Type B pancreatic cell (in vitro differentiated cells): ENCODE data around the gene BCL7A. TPM values are rescaled to one million over a fixed set of nuclear protein-coding genes. Genes with fewer than 3 reads are reported as not detected.

Experiments
- DNase-seq: peaks from one replicate; pipeline ENCODE4 v3.0.0; 2021; ENCODE audit warnings: mixed read lengths; ENCODE audit not compliant: unreplicated experiment; ENCODE audit errors: extremely low spot score
- H3K27ac Mint-ChIP-seq: 2 replicates; pipeline ENCODE4 v1.8.0; 2021; ENCODE audit warnings: mild to moderate bottlenecking, mixed read lengths
- H3K27me3 Mint-ChIP-seq: 2 replicates; pipeline ENCODE4 v1.8.0; 2021; ENCODE audit warnings: mixed read lengths
- H3K36me3 Mint-ChIP-seq: 2 replicates; pipeline ENCODE4 v1.8.0; 2021; ENCODE audit warnings: mixed read lengths
- H3K4me1 Mint-ChIP-seq: one replicate; pipeline ENCODE4 v1.8.0; 2021; ENCODE audit warnings: mixed read lengths; ENCODE audit not compliant: unreplicated experiment
- H3K4me3 Mint-ChIP-seq: 2 replicates; pipeline ENCODE4 v1.8.0; 2021; ENCODE audit warnings: mild to moderate bottlenecking, mixed read lengths
- H3K9me3 Mint-ChIP-seq: 2 replicates; pipeline ENCODE4 v1.8.0; 2021; ENCODE audit warnings: mixed read lengths
- CTCF ChIP-seq: fragments of 200-600 bp; sonication (generic); conservative IDR thresholded peaks from 2 replicates; pipeline ENCODE4 v1.5.0; 2021; ENCODE audit warnings: antibody characterized with exemption, mild to moderate bottlenecking
- total RNA-seq: library from RNA; stranded (reverse); gene quantifications from 2 replicates; pipeline ENCODE4 v1.2.1, GENCODE V29; 2021; ENCODE audit warnings: low replicate concordance

BCL7A gene
- total RNA-seq, 1 donor from 2014 or later: 30.9 TPM

- DNase-seq: no peak
- TF ChIP-seq CTCF: no peak
- Mint-ChIP-seq H3K36me3 (peaks cover 26% of the 10 kb centered on the region), H3K27me3 (no peaks in the 10 kb centered on the region), H3K9me3 (no peaks in the 10 kb centered on the region), H3K4me3 (no peak overlapping the region), H3K4me1 (peaks cover 26% of the 10 kb centered on the region), H3K27ac (peak overlapping the region; percentile 72)
Observed at GRCh38 chr12:122087431-122088178, 65.9 kb downstream of the BCL7A start.

GRCh38 chr12:122088179-122088810 is 66.6 kb downstream of the BCL7A start:
- Mint-ChIP-seq H3K9me3 (no peaks in the 10 kb centered on the region), H3K27ac (no peak overlapping the region), H3K4me1 (peaks cover 22% of the 10 kb centered on the region), H3K36me3 (peaks cover 21% of the 10 kb centered on the region), H3K4me3 (no peak overlapping the region), H3K27me3 (no peaks in the 10 kb centered on the region)
- no peak for DNase-seq
- TF ChIP-seq CTCF: no peak

GRCh38 chr12:122089077-122089476 is 67.4 kb downstream of the BCL7A start:
- Mint-ChIP-seq H3K9me3 (no peaks in the 10 kb centered on the region), H3K27ac (no peak overlapping the region), H3K4me1 (peaks cover 17% of the 10 kb centered on the region), H3K4me3 (no peak overlapping the region), H3K36me3 (peaks cover 16% of the 10 kb centered on the region), H3K27me3 (no peaks in the 10 kb centered on the region)
- no peak for DNase-seq
- TF ChIP-seq CTCF: no peak

GRCh38 chr12:122090759-122091515 is 69.3 kb downstream of the BCL7A start:
- no peaks in the 10 kb centered on the region for H3K9me3 Mint-ChIP-seq
- TF ChIP-seq CTCF: no peak
- peaks cover 15% of the 10 kb centered on the region for H3K36me3 Mint-ChIP-seq
- H3K27me3 Mint-ChIP-seq: no peaks in the 10 kb centered on the region
- peaks cover 17% of the 10 kb centered on the region for H3K4me1 Mint-ChIP-seq
- peak overlapping the region; percentile 53 for H3K27ac Mint-ChIP-seq
- H3K4me3 Mint-ChIP-seq: no peak overlapping the region
- DNase-seq: no peak

- peaks cover 10% of the 10 kb centered on the region for H3K36me3 Mint-ChIP-seq
- H3K4me3 Mint-ChIP-seq: no peak overlapping the region
- H3K9me3 Mint-ChIP-seq: no peaks in the 10 kb centered on the region
- H3K4me1 Mint-ChIP-seq: peaks cover 26% of the 10 kb centered on the region
- H3K27ac Mint-ChIP-seq: no peak overlapping the region
- no peak for TF ChIP-seq CTCF
- H3K27me3 Mint-ChIP-seq: no peaks in the 10 kb centered on the region
- DNase-seq: no peak
Observed at GRCh38 chr12:122093098-122093883, 71.6 kb downstream of the BCL7A start.
